HG03571 (cell line): ENCODE data around the gene CYTIP.
"Not testable (repeated sequence)": the region's sequence is repeated elsewhere in the genome, so short reads cannot be mapped to it uniquely, and the experiment has no call there.

Experiments
- ATAC-seq: cut with Tn5 transposase; IDR thresholded peaks from one replicate; pipeline ENCODE4 v1.9.1; 2021; ENCODE audit not compliant: unreplicated experiment

The CYTIP gene

GRCh38 chr2:157386747-157387146 lies 57.1 kb downstream of the CYTIP start:
- no peak for ATAC-seq

- no peak for ATAC-seq
These were observed 57.6 kb downstream of the CYTIP start for GRCh38 chr2:157386247-157386646.

GRCh38 chr2:157377861-157378260 lies 66.0 kb downstream of the CYTIP start:
- ATAC-seq = no peak

- ATAC-seq = no peak
These were observed 67.8 kb downstream of the CYTIP start for GRCh38 chr2:157376041-157376440.

- no peak for ATAC-seq
These were observed 68.5 kb downstream of the CYTIP start for GRCh38 chr2:157375384-157375783.

- not testable (repeated sequence) for ATAC-seq
These were observed 75.4 kb downstream of the CYTIP start for GRCh38 chr2:157368508-157368907.

DNA sequence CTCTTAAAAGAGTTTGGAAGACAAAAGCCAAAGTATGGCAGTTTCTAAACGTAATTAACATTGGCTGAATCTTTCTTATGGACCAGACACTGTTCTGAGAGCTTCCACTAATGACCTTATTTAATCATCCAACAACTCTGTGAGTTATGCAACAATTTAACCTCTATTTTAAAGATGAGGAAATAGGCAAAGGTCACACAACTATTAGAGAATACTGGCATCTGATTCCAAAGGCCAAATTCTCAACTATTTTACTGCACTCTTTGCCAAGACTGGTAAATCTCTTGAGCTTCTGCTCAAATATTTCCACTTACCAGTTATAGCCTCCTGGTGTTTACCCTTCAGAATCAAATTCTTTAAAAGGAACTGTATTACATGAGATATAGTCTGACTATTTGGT lies 76.2 kb downstream of the CYTIP start:
- ATAC-seq = no peak
